GM12891 (cell line): Measurements from ENCODE around the gene APH1A.

Experiments
- POLR2A ChIP-seq: IDR thresholded peaks from 2 replicates; pipeline ENCODE4 v1.6.1; 2011; ENCODE audit warnings: low read depth, low read length, control low read depth
- POLR2AphosphoS5 ChIP-seq: IDR thresholded peaks from 2 replicates; pipeline ENCODE4 v1.6.1; 2011; ENCODE audit warnings: low read depth, low read length, control low read depth

- TF ChIP-seq POLR2A (no peak), POLR2AphosphoS5 (no peak)
These were observed 34.1 kb upstream of the APH1A start for GRCh38 chr1:150302902-150303301.
